NCI-H146 treated with DMSO at 0.1 percent for 48 hours (cell line): ENCODE results near the gene CYTH3.
"Not testable (repeated sequence)": the region's sequence is repeated elsewhere in the genome, so short reads cannot be mapped to it uniquely, and the experiment has no call there.

Experiments
- DNase-seq: peaks from one replicate; lab custom pipeline; 2025; ENCODE audit not compliant: unreplicated experiment; lab: John Stamatoyannopoulos, UW

CYTH3 gene

GRCh38 chr7:6272481-6273323, at the start of gene CYTH3:
Gene CYTH3 (minus strand): TSS chr7:6272624. CDS start chr7:6272507, 117 bp downstream.
- DNase-seq, result peak; percentile 36

- DNase-seq, result peak; percentile 11
Observed at GRCh38 chr7:6320791-6321190, 48.4 kb upstream of the CYTH3 start.

GRCh38 chr7:6317797-6318438, 45.5 kb upstream of the CYTH3 start:
- no peak for DNase-seq

- no peak for DNase-seq
Observed at GRCh38 chr7:6316226-6316625, 43.8 kb upstream of the CYTH3 start.

- no peak for DNase-seq
Observed at GRCh38 chr7:6315746-6316145, 43.3 kb upstream of the CYTH3 start.

- no peak for DNase-seq
Observed at GRCh38 chr7:6310271-6310993, 38.0 kb upstream of the CYTH3 start.

GRCh38 chr7:6307762-6308161, 35.3 kb upstream of the CYTH3 start:
- no peak for DNase-seq

- no peak for DNase-seq
Observed at GRCh38 chr7:6306471-6306870, 34.0 kb upstream of the CYTH3 start.

- no peak for DNase-seq
Observed at GRCh38 chr7:6305330-6305729, 32.9 kb upstream of the CYTH3 start.

- DNase-seq, result not testable (repeated sequence)
Observed at GRCh38 chr7:6301446-6301845, 29.0 kb upstream of the CYTH3 start.

GRCh38 chr7:6299774-6300173, 27.4 kb upstream of the CYTH3 start:
- DNase-seq, result no peak

GRCh38 chr7:6294839-6295238, 22.4 kb upstream of the CYTH3 start:
- DNase-seq, result no peak

- no peak for DNase-seq
Observed at GRCh38 chr7:6293202-6293601, 20.8 kb upstream of the CYTH3 start.

- DNase-seq, result not testable (repeated sequence)
Observed at GRCh38 chr7:6291941-6292340, 19.5 kb upstream of the CYTH3 start.

GRCh38 chr7:6291531-6291930, 19.1 kb upstream of the CYTH3 start:
- DNase-seq, result no peak

GRCh38 chr7:6290319-6290741, 17.9 kb upstream of the CYTH3 start:
- DNase-seq, result no peak

GRCh38 chr7:6288270-6288860, 15.9 kb upstream of the CYTH3 start:
- no peak for DNase-seq

- DNase-seq, result no peak
Observed at GRCh38 chr7:6286486-6286885, 14.1 kb upstream of the CYTH3 start.

GRCh38 chr7:6284461-6285360, 12.3 kb upstream of the CYTH3 start:
- no peak for DNase-seq

- DNase-seq, result no peak
Observed at GRCh38 chr7:6284055-6284400, 11.6 kb upstream of the CYTH3 start.
